GM10266 (cell line): ENCODE results near the gene RALY.

Experiments used
- DNase-seq: peaks from one replicate; pipeline ENCODE4 v3.0.0; 2012; ENCODE audit errors: extremely low spot score
- CTCF ChIP-seq: IDR thresholded peaks from 2 replicates; pipeline ENCODE4 v1.5.1; 2012; ENCODE audit warnings: mild to moderate bottlenecking, low read depth; ENCODE audit not compliant: control insufficient read depth, insufficient read depth; ENCODE audit errors: missing control alignments

RALY gene

GRCh38 chr20:34104059-34104458, 110.3 kb downstream of the RALY start:
- no peak for TF ChIP-seq CTCF
- DNase-seq = no peak

DNA sequence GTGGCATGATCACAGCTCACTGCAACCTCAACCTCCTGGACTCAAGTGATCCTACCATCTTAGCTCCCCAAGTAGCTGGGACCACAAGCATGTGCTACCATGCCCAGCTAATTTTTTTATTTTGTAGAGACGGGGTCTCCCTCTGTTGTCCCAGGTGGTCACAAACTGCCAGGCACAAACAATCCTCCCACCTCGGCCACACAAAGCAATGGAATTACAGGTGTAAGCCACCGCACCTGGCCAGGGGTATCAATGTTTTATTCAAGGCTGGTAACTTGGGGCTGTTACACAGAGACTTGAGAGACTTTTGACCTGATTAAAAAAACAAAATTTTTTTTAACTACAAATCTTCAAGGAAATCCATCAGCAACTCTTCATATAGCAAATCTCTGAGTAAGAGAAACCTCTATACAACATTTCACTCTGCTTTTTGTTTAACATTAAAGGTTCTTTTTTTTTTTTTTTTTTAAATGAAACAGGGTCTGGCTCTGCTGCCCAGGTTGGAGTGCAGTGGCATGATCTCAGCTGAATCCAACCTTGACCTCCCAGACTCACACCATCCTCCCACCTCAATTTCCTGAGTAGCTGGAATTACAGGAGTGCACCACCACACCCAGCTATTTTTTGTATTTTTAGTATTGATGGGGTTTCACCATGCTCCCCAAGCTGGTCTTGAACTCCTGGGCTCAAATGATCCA, 112.4 kb downstream of the RALY start:
- no peak for TF ChIP-seq CTCF
- no peak for DNase-seq

DNA sequence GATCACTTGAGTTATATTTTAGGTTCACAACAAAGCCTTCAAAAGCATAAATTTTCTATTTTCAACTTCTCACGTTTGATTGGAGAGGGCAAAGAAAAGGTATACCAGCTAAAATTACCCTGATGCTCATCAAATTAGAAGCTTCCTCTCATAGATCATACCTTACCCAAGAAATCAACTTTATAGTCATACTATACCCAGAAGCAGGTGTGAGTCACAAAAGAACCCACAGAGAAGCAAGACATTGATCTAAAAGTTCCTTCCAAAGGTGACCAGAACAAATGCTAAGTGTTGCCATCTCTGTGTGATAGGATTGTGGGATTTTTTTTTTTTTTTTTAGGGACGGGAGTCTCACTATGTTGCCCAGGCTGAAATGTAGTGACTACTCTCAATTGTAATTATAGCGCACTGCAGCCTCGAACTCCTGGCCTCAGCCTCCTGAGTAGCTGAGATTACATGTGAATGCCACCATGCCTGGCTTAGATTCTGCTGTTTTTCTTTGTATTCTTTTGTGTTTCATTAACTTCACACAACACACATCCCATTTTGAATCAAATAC, 115.0 kb downstream of the RALY start:
- DNase-seq = no peak

GRCh38 chr20:34109442-34109841, 115.7 kb downstream of the RALY start:
- no peak for TF ChIP-seq CTCF

More for the DNA sequence above, 115.0 kb downstream of the RALY start:
- no peak for TF ChIP-seq CTCF

GRCh38 chr20:34110025-34110744, 116.5 kb downstream of the RALY start:
- DNase-seq = no peak
- no peak for TF ChIP-seq CTCF

More at GRCh38 chr20:34109442-34109841, 115.7 kb downstream of the RALY start:
- no peak for DNase-seq

- peak; percentile 43 for DNase-seq
Observed at GRCh38 chr20:34110745-34111641, 117.3 kb downstream of the RALY start.

More at GRCh38 chr20:34110745-34111641, 117.3 kb downstream of the RALY start:
- TF ChIP-seq CTCF = no peak
